CD4-positive, alpha-beta T cell treated with Interleukin-4 for 4 hours (primary cell): Measurements from ENCODE around the gene SUPT6H.
"Not testable (repeated sequence)": the region's sequence is repeated elsewhere in the genome, so short reads cannot be mapped to it uniquely, and the experiment has no call there.

Experiments used
- DNase-seq: peaks from one replicate; pipeline ENCODE4 v3.0.0-alpha.2; 2020

Gene SUPT6H

GRCh38 chr17:28655160-28655559 lies 6.8 kb upstream of the SUPT6H start:
- DNase-seq: no peak

DNA sequence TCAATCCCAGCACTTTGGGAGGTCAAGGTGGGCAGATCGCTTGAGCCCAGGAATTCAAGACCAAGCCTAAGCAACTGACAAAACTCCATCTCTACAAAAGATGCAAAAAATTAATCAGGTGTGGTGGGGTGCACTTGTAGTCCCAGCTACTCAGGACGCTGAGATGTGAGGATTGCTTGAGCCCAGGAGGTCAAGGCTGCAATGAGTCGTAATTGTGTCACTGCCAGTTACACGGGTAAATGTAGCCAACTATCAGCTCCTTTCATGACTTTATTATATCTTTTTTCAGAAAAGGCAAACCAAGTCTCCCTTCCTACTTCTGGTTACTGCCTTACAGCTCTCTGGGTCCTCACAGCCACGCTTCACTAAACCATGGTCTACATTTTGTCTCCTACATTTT lies 4.2 kb upstream of the SUPT6H start:
- DNase-seq: no peak

DNA sequence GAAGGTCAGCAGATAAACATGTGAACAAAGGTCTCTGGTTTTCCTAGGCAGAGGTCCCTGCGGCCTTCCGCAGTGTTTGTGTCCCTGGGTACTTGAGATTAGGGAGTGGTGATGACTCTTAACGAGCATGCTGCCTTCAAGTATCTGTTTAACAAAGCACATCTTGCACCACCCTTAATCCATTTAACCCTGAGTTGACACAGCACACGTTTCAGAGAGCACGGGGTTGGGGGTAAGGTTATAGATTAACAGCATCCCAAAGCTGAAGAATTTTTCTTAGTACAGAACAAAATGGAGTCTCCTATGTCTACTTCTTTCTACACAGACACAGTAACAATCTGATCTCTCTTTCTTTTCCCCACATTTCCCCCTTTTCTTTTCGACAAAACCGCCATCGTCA lies 3.7 kb upstream of the SUPT6H start:
- not testable (repeated sequence) for DNase-seq

- DNase-seq: not testable (repeated sequence)
These were observed 3.1 kb upstream of the SUPT6H start for GRCh38 chr17:28658766-28659496.

GRCh38 chr17:28659497-28659881 lies 2.5 kb upstream of the SUPT6H start:
- DNase-seq: not testable (repeated sequence)

DNA sequence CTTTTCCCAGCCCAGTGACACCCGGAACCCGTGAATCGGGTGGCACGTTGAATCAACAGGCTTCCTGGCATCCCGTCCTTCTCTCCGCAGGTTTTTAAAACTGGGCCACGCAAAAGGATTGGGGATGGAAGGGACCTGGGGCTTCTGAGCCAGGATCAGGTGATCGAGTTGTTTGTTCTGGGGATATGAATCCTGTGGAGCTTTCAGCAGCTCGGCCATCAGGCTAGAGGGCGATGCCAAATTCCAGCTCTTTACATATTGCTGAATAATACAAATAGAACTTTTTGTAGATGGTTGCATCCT lies 473 bp downstream of the SUPT6H start:
- no peak for DNase-seq

- no peak for DNase-seq
These were observed 1.7 kb downstream of the SUPT6H start for GRCh38 chr17:28663723-28664122.

- no peak for DNase-seq
These were observed 4.0 kb downstream of the SUPT6H start for GRCh38 chr17:28665994-28666393.

DNA sequence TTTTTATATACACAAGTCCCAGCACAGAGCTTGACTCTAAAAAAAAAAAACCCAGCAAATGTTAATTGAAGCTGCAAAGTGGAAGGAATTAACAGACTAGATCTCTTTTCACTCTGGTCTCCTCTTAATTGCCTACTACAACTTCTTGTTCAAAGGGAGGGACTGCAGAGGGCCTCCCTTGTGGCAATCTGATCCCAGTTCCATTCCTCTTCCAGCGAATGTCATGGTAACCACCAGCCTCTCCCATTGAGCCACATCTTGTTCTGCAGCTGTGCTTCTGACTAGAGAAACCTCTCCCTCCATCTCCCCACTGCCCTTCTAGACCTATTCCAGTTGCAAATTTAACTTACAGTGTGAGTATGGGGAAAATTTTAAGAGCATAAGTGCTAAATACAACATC lies 5.9 kb downstream of the SUPT6H start:
- DNase-seq: no peak

DNA sequence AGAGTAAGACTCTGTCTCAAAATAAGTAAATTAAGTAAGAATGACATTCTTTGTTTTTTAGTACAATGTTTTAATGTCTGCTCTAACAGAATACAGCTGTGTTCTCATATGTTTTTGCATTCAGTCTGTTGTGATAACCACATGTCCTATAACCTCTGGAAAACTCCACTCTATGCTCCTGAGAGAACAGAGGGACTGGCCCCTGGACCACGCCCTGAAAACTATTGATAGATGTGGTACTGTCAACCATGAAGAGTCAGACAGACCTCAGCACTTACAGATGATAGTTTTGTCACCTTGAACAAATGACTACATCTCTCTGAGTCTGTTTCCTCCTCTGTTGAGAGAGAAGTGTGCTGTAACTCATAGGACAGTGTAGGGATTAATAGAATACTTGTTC lies 7.9 kb downstream of the SUPT6H start:
- no peak for DNase-seq

GRCh38 chr17:28675490-28675889 lies 13.5 kb downstream of the SUPT6H start:
- DNase-seq: no peak

GRCh38 chr17:28675980-28676379 lies 14.0 kb downstream of the SUPT6H start:
- DNase-seq: no peak

DNA sequence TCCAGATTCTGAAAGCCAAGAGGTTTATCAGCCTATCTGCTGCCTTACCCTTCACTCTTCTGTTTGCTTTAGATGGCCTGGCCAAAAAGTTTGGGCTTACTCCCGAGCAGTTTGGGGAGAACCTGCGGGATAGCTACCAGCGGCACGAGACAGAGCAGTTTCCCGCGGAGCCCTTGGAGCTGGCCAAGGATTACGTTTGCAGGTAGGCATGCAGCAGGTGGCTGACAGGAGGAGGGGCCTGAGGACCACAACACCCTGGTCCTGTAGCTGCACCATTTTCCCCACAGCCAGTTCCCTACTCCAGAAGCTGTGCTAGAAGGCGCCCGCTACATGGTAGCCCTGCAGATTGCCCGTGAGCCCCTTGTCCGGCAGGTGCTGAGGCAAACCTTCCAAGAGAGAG lies 20.6 kb downstream of the SUPT6H start:
- no peak for DNase-seq

DNA sequence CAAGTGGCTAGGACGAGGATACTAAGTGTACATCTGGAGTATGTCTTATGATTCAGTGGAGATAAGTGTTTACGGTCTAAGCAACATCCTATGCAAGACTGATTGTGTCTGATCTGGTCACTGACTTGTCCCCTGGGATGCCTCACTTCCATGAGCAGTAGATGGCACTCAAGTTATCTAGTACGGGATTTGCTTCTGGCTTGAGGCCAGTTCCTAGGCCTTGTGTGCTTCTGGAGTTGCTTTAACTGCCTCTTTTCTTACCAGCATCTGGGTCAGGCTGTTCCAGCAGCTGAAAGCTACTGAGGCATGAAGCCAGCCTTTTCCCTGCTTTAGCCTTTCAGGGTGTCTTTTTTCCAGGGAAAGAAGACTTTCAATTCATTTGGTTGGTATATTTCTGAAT lies 23.0 kb downstream of the SUPT6H start:
- no peak for DNase-seq

- DNase-seq: no peak
These were observed 23.4 kb downstream of the SUPT6H start for GRCh38 chr17:28685366-28685765.

DNA sequence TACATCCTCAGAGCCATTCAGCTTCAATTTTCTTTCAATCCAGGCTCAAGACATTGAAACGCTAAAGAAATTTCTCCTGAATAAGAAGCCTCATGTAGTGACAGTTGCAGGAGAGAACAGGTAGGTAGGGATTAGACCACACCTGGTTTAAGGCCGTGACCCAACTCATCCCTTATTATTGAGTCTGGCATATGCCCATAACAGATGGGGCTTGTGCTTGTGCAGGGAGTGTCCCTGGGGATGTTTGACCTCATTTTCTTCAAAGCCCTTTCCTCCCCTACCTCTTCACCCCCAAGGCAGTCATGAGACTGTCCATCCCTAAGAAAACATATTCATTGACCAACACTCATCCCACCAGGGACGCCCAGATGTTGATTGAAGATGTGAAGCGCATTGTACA lies 24.3 kb downstream of the SUPT6H start:
- no peak for DNase-seq

DNA sequence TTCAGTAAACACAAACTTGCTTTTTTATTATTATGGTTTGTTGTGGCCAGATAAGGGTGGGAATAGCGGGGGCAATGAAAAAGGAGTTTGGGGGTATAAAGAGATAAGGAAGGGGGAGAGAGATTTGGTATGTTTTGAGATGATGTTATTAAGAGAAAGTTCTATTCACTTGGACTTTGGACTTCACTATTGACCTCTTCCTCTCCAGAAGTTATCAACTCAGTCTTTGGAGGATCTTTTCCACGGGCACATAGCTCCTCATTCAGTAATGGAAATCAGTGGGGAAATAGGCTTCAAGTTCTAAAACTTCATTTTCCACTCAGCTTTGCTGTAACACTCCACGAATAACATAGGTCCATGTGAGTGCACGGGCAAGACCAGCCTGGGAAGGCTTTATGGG lies 26.5 kb downstream of the SUPT6H start:
- DNase-seq: no peak

DNA sequence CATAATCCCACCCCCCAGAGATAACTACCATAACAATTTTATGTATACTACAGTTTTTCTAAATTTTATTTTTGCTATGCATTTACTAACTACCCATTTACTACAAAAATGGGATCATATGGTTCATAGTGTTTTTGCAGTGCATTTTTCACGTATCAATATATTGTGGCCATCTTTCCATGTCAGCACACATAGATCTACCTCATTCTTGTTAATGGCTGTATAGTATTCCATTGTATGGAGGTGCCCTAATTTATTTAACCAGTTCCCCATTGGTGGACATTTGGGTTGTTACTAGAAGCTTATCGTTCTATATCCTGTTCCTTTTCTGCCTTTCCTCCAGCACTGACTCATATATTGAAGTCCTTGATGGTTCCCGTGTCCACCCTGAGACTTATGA lies 27.0 kb downstream of the SUPT6H start:
- no peak for DNase-seq

DNA sequence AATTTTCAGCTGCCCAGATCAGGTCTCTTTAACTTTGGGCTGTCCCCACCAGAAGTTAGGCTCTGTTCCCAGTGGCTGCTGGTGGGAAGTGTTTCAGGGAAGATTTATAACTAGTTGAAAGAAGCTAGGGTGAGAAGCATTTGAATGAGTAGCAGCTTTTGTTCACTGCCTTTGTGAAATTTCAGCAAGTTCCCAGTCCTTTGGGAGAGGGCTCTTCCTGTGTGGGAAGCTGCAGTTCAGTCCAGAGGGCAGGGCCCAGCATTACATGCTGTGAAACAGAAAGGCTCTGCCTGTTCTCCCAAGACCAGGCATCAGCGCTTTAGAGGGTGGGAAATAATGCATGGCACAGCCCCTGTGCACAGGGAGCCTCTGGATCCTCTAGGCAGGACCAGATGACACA lies 31.9 kb downstream of the SUPT6H start:
- DNase-seq: no peak

DNA sequence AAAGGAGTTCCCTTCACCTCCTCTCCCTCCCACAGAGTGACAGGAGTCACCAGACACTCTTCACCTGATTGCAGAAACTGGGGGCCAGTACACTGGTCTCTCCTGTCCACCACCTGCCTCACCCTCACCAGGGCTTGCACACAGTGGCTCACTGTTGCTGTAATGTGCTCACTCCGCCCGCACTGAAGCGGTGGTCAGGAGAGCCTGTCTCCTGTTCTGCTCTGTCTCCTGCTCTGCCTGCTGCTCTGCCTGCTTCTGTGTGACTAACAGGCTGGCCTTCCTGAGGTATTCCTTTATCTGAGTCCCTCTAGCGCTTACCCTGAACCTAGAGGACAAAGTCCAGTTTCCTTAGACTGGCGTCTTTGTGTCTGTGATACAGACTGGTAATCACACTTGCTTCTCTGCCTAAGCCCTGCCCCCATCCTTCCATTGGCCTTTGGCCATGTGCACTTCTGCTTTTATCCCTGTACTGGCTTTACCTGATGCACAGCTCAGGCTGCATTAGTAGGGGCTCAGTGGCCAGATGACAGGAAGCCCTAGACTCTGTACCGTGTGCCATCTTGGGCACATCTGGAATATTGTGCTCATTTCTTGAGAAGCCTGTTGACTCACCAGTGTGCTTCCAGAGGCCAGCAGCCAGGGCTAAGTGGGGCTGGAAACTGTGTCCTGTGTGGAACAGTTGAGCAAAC lies 36.4 kb downstream of the SUPT6H start:
- DNase-seq: no peak

DNA sequence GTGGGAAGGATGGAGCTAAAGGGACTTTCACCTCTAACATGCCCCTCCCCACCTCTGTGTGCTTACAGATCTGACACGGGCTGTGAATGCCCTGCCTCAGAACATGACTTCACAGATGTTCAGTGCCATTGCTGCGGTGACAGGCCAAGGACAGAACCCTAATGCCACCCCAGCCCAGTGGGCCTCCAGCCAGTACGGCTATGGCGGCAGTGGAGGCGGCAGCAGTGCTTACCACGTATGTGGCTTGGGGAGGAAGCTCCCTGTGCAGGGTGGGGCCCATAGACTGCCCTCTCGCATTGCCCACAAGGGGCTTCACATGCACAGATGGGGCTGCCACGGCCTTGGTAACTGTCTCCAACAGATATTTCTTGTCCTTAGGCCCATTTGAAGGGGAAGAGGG lies 38.3 kb downstream of the SUPT6H start:
- no peak for DNase-seq

GRCh38 chr17:28700830-28701492 lies 39.0 kb downstream of the SUPT6H start:
- DNase-seq: no peak

DNA sequence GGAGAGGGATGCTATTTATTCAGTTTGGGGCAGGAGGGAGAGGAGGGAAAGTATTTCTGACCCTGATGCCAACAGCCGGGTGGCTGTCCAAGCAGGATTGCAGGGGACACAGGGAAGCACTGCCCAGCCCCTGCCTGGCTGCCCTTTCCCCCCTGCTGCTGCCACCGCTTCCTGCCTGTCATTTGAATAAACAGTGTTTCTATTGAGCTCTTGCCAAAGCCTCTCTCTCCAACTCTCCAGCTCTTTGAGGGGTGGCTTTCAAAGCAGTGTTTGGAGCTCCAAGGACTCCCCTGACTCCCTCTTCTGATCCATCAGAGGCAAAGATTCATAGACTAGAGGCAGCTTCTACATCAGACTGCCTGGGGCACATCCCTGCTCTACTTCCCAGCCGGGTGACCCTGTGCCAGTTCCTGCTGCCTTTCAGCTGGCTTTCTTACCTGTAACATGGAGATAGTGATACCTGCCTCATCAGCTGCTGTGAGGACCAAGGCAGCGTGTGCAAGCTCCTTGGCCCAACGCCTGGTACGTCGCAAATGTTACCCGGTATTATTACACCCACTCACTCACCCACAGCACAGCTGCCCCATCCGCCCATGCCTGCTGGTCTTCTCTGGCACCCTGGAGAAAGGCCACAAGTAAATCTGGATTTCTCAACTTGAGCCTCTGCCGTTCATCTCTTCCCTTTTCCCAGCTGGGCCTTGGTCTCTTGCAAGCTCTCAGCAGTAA lies 40.2 kb downstream of the SUPT6H start:
- DNase-seq: no peak

DNA sequence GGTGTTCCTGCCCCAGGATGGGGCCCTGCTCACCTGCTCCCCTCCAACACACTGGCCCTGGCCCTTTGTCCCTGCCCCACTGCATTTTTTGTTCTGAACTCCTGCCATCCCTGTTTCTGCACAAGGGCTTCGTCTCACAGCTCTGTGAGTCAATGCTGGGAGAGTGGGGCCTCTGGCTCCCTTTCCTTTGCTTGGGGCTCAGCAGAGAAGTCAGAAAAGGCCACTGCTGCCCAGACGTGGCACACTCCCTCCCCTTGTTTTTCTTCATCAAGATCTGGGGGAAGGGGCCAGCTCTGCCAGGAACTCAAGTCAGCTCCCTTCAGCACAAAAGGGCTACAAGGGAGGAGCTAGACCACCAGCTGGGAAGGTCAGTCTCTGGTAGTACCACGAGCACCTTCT lies 40.7 kb downstream of the SUPT6H start:
- no peak for DNase-seq
